NT2/D1 (cell line): ENCODE measurements around the gene ARID1B.

Experiments used
- DNase-seq: peaks from one replicate; pipeline ENCODE4 v3.0.0-alpha.2; 2011; ENCODE audit warnings: low read depth, low spot score
- H3K27me3 ChIP-seq: 2 replicates; pipeline ENCODE4 v1.6.0; 2011; ENCODE audit warnings: mild to moderate bottlenecking; ENCODE audit not compliant: insufficient read length, insufficient read depth
- H3K36me3 ChIP-seq: 2 replicates; pipeline ENCODE4 v1.6.1; 2011; ENCODE audit warnings: mild to moderate bottlenecking, low read length, mixed read lengths; ENCODE audit not compliant: insufficient read depth, insufficient read length
- H3K4me1 ChIP-seq: 2 replicates; pipeline ENCODE4 v1.5.1; 2011; ENCODE audit not compliant: insufficient read depth, insufficient read length
- H3K4me3 ChIP-seq: 2 replicates; pipeline ENCODE4 v1.5.1; 2011; ENCODE audit warnings: low read depth; ENCODE audit not compliant: insufficient read length
- H3K9ac ChIP-seq: 2 replicates; pipeline ENCODE4 v1.6.0; 2011; ENCODE audit warnings: low read depth; ENCODE audit not compliant: insufficient read length
- H3K9me3 ChIP-seq: 2 replicates; pipeline ENCODE4 v1.5.1; 2011; ENCODE audit warnings: mild to moderate bottlenecking, low read length; ENCODE audit not compliant: insufficient read depth
- SUZ12 ChIP-seq: IDR thresholded peaks from 2 replicates; pipeline ENCODE4 v1.6.1; 2011; ENCODE audit not compliant: insufficient read length, insufficient read depth; ENCODE audit errors: extremely low read depth
- YY1 ChIP-seq: IDR thresholded peaks from 2 replicates; pipeline ENCODE4 v1.6.1; 2011; ENCODE audit not compliant: insufficient read length, insufficient read depth
- ZNF274 ChIP-seq: IDR thresholded peaks from 2 replicates; pipeline ENCODE4 v1.6.1; 2011; ENCODE audit warnings: mild to moderate bottlenecking, low read depth, low read length

Gene ARID1B

DNA sequence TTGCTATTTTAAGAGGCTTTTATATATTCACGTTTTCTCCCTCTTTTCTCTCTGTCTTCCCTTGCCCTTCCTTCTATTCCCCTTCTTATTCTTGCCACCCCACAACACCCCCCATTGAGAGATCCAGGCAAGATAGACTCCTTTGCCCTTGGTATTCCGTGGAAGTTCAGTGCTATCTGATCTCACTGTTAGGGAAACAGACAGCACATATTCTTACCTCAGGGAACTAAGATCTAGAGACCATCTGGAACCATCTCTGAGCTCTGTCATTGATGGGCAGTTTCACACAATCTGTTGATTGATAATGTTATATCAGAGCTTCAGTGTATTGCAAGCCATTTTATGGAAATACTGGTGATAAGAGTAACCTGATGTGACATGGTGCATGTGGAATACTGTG is 228.8 kb downstream of the ARID1B start:
- Histone ChIP-seq H3K4me1 (no peaks in the 10 kb centered on the region), H3K27me3 (no peaks in the 10 kb centered on the region), H3K4me3 (no peak overlapping the region), H3K9me3 (no peaks in the 10 kb centered on the region), H3K9ac (no peak overlapping the region), H3K36me3 (no peaks in the 10 kb centered on the region)
- no peak for DNase-seq
- no peak for TF ChIP-seq YY1
- TF ChIP-seq ZNF274, result no peak
- no peak for TF ChIP-seq SUZ12

DNA sequence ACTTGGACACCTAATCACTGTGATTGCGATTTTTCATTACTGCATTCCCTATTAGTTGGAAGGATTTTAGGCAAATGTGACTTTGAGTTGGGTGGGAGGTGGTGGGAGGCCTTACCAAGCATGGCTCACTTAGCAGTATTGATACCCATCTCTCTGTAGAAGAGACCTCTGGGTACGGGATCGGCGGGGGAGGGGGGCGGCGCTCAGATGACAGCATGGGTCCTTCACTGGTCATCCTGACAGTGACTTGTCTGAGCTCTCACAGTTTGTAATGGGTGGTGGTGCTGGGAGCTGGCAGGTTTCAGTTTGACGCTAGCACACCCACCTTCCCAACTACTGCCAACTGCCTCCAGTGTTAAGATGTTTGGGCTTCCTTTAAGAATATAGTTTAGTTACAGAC is 231.4 kb downstream of the ARID1B start:
- Histone ChIP-seq H3K27me3 (no peaks in the 10 kb centered on the region), H3K4me3 (no peak overlapping the region), H3K9me3 (no peaks in the 10 kb centered on the region; the same call in 1 of the 2 replicates), H3K4me1 (no peaks in the 10 kb centered on the region), H3K36me3 (no peaks in the 10 kb centered on the region), H3K9ac (no peak overlapping the region)
- TF ChIP-seq SUZ12, result no peak
- no peak for TF ChIP-seq YY1
- no peak for TF ChIP-seq ZNF274
- no peak for DNase-seq

DNA sequence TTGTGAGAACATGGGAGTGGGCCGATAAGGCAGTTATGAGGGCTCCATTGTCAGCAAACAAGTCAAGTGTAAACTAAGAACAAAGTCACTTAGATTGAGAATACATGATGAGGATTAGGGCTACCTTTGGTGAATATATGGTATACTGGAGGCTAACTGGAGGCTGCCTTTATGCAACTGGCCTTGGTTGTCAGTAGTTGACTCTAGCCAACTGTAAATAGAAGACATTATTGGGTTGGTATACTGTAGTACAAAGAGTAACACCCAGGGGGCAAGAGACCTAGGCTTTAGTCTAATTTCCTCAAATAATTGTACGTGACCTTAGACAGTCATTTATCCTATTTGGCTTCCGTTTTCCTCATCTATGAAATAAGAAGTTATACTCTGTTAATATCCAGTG is 235.2 kb downstream of the ARID1B start:
- H3K9ac ChIP-seq, result no peak overlapping the region
- no peak overlapping the region for H3K4me3 ChIP-seq
- DNase-seq, result no peak
- H3K27me3 ChIP-seq, result no peaks in the 10 kb centered on the region
- TF ChIP-seq ZNF274 (no peak), SUZ12 (no peak), YY1 (no peak)
- H3K4me1 ChIP-seq, result no peaks in the 10 kb centered on the region
- H3K9me3 ChIP-seq, result no peaks in the 10 kb centered on the region; the same call in 1 of the 2 replicates
- no peaks in the 10 kb centered on the region for H3K36me3 ChIP-seq

DNA sequence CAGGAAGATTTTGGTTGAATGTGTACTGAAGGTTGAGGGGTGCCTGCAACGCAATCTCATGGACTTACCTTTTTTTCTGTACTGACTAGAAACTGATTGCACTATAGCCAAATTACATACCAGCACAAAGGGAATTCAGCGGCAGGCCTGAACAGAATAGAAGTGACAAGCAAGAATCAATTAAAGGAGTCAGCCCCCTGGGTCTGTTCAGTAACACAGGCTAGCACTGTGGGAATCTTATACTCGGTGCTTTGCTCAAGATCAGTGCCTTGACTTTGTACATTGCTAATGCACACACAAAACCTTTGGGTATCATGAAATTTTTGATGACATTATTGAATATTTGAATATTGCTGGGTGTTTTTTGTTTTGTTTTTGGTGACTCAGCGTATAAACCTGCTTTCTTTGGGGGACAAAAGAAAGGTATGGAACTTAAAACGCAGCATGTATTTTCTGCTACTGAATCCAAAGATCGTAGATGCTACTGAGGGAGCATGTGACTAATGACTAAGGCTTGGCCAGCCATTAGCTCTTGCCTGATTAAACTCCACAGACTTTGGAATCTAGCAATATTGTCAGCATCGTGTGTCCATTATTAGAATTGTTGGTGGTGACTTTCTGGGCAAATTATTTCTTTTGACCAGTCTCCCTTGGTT is 236.6 kb downstream of the ARID1B start:
- Histone ChIP-seq H3K9ac (no peak overlapping the region), H3K4me1 (no peaks in the 10 kb centered on the region), H3K36me3 (no peaks in the 10 kb centered on the region), H3K27me3 (no peaks in the 10 kb centered on the region), H3K4me3 (no peak overlapping the region), H3K9me3 (no peaks in the 10 kb centered on the region; the same call in 1 of the 2 replicates)
- TF ChIP-seq YY1, result no peak
- no peak for TF ChIP-seq SUZ12
- no peak for TF ChIP-seq ZNF274
- DNase-seq, result no peak

DNA sequence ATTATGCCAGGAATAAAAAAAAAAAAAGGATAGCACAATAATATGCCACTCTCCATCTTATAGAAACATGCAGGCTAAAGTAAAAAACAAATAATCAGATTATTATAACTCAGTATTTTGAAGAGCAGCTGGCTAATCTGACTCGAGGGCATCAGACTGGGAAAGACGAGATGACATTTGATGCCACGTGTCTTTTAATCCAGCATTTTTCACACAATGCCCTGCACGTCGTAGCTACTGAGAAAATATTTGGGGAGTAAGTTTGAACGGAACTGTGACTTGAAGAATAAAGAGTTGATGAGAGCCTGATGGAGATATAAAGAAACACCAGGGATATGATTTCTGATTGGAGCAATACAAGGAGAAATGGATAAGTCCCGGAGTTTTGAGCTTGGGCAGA is 237.7 kb downstream of the ARID1B start:
- Histone ChIP-seq H3K36me3 (no peaks in the 10 kb centered on the region), H3K4me1 (no peaks in the 10 kb centered on the region), H3K9ac (no peak overlapping the region), H3K4me3 (no peak overlapping the region), H3K9me3 (no peaks in the 10 kb centered on the region; the same call in 1 of the 2 replicates), H3K27me3 (no peaks in the 10 kb centered on the region)
- no peak for DNase-seq
- TF ChIP-seq SUZ12, result no peak
- no peak for TF ChIP-seq ZNF274
- no peak for TF ChIP-seq YY1

DNA sequence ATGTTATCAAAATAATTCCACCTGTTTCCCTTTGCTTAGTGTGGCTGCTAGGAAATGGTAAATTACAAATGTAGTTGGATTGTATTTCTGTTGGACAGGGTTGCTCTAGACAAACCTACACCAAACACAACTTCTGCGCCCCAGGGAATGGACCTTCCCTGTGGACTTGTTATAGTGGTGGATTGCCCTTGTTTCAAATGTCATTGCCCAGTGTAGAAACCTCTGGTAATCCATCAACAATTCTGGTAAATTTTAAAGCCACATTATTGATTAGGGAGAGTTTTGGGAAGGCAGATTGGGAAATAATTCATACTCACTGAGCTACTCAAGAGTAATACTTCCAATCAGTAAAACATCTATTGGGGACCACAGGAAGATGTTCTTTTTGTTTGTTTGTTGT is 239.8 kb downstream of the ARID1B start:
- Histone ChIP-seq H3K4me3 (no peak overlapping the region), H3K27me3 (no peaks in the 10 kb centered on the region), H3K4me1 (no peaks in the 10 kb centered on the region), H3K9me3 (no peaks in the 10 kb centered on the region; the same call in 1 of the 2 replicates), H3K36me3 (no peaks in the 10 kb centered on the region), H3K9ac (no peak overlapping the region)
- no peak for TF ChIP-seq ZNF274
- no peak for TF ChIP-seq SUZ12
- no peak for TF ChIP-seq YY1
- no peak for DNase-seq

DNA sequence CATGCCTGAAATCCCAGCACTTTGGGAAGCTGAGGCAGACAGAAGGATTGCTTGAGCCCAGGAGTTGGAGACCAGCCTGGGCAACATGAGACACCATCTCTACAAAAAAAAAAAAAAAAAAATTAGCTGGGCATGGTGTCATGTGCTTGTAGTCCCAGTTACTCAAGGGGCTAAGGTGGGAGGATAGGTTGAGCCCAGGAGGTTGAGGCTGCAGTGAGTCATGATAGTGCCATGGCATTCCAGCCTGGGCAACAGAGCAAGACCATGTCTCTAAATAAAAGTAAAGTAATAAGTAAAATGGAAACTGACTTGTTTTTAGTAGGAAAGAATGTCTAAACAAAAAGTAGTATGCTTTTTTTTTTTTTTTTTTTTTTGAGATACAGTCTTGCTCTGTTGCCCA is 240.7 kb downstream of the ARID1B start:
- Histone ChIP-seq H3K27me3 (no peaks in the 10 kb centered on the region), H3K4me3 (no peak overlapping the region), H3K36me3 (no peaks in the 10 kb centered on the region), H3K9me3 (no peaks in the 10 kb centered on the region), H3K4me1 (no peaks in the 10 kb centered on the region), H3K9ac (no peak overlapping the region)
- TF ChIP-seq SUZ12, result no peak
- no peak for TF ChIP-seq YY1
- TF ChIP-seq ZNF274, result no peak
- no peak for DNase-seq

DNA sequence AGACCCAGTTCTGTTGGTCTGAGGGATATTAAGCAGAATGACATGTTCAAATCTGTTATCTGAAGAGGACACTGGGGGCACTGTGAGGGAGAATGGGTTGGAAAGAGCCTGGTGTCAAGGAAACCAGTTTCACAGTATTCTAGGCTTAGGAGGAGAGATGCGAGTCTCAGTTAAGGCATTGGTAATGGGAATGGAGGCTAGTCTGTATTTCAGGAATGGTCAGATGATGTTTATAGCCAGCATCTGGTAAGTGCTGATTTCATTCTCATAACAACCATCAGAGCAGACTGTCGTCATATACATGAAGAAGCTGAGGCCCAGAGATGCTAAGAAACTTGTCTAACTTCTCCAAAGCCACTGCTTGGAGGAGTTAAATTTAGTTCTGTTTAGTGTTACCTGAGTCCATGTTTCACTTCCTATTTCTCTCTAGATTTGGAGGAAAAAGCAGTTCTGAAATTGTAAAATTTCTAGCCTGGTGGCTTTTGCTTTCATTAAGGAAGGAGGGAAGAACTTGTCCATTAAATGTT is 242.0 kb downstream of the ARID1B start:
- Histone ChIP-seq H3K9ac (no peak overlapping the region), H3K4me3 (no peak overlapping the region), H3K4me1 (no peaks in the 10 kb centered on the region), H3K9me3 (no peaks in the 10 kb centered on the region), H3K36me3 (no peaks in the 10 kb centered on the region), H3K27me3 (no peaks in the 10 kb centered on the region)
- no peak for TF ChIP-seq SUZ12
- TF ChIP-seq YY1, result no peak
- no peak for TF ChIP-seq ZNF274
- no peak for DNase-seq
